GM18873 (cell line): Measurements from ENCODE around the gene HSPA1L.
A peak's percentile ranks its signal among the peaks of the same experiment; 100 is the strongest.
"Not testable (repeated sequence)": the region's sequence is repeated elsewhere in the genome, so short reads cannot be mapped to it uniquely, and the experiment has no call there.

Experiments
- ATAC-seq: cut with Tn5 transposase; IDR thresholded peaks from one replicate; pipeline ENCODE4 v1.9.1; 2021; ENCODE audit warnings: mild to moderate bottlenecking, moderate library complexity, moderate number of reproducible peaks; ENCODE audit not compliant: unreplicated experiment, low FRiP score

The HSPA1L gene

GRCh38 chr6:31837369-31838113 lies 22.5 kb upstream of the HSPA1L start:
- ATAC-seq = no peak

GRCh38 chr6:31836474-31837368 lies 21.6 kb upstream of the HSPA1L start:
- ATAC-seq = no peak

GRCh38 chr6:31836047-31836473 lies 21.0 kb upstream of the HSPA1L start:
- no peak for ATAC-seq

- no peak for ATAC-seq
These were observed 19.5 kb upstream of the HSPA1L start for GRCh38 chr6:31834367-31835250.

GRCh38 chr6:31831350-31832215 lies 16.5 kb upstream of the HSPA1L start:
- ATAC-seq = no peak

- no peak for ATAC-seq
These were observed 15.8 kb upstream of the HSPA1L start for GRCh38 chr6:31830886-31831335.

- ATAC-seq = no peak
These were observed 14.7 kb upstream of the HSPA1L start for GRCh38 chr6:31829633-31830283.

GRCh38 chr6:31827286-31828079 lies 12.4 kb upstream of the HSPA1L start, which contains the start of gene HSPA1B:
HSPA1B (plus strand) TSS chr6:31827738; CDS start chr6:31827951, 213 bp downstream.
- ATAC-seq = peak; percentile 60

GRCh38 chr6:31826793-31827285 lies 11.8 kb upstream of the HSPA1L start:
- ATAC-seq = peak; percentile 6

GRCh38 chr6:31825553-31825952 lies 10.5 kb upstream of the HSPA1L start:
- no peak for ATAC-seq

GRCh38 chr6:31823592-31824196 lies 8.6 kb upstream of the HSPA1L start:
- not testable (repeated sequence) for ATAC-seq

- ATAC-seq = no peak
These were observed 7.1 kb upstream of the HSPA1L start for GRCh38 chr6:31822036-31822821.

- ATAC-seq = no peak
These were observed 6.4 kb upstream of the HSPA1L start for GRCh38 chr6:31821301-31822035.

GRCh38 chr6:31820399-31820798 lies 5.3 kb upstream of the HSPA1L start:
- ATAC-seq = not testable (repeated sequence)

GRCh38 chr6:31819871-31820299 lies 4.8 kb upstream of the HSPA1L start:
- ATAC-seq = no peak

GRCh38 chr6:31817929-31818511 lies 2.9 kb upstream of the HSPA1L start:
- not testable (repeated sequence) for ATAC-seq
